ENCODE measurements around the gene KRT40. TPM values are rescaled to one million over a fixed set of nuclear protein-coding genes. Genes with fewer than 3 reads are reported as not detected.
"Not testable (repeated sequence)": the region's sequence is repeated elsewhere in the genome, so short reads cannot be mapped to it uniquely, and the experiment has no call there.

KRT40 gene
- total RNA-seq, 2 donors from 2014 or later, result not detected

DNA sequence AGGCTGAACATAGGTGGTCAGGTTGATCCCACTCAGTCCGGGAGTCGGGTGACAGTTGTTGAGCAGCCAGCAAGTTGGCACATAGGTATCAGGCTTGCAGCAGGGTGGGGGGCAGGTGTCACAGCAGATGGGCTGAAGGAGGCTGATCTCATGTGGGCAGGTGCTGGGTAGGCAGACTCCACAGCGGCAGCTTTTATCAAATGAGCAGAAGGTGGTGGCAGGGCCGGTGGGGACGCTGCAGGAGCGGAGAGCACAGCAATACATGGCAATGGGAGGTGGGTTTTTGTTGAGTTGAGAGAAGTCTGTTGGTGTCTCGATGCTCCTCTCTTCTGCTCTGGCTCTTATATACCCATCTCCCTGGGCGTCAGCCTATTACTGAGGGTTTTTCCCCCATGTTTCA is 24.7 kb upstream of the KRT40 start, which contains the start of gene KRTAP3-1:
KRTAP3-1 (minus strand) TSS at position 318 of the 400 bp plus-strand sequence; CDS start at position 264, 54 bp downstream.
- Histone ChIP-seq H3K27me3 (replicated peaks; ENCODE audit: insufficient read depth) (no peaks in the 10 kb centered on the region), H3K4me1 (ENCODE audit: control insufficient read depth in 1 of 2, low read depth in 2 of 2) (no peaks in the 10 kb centered on the region), H3K4me3 (no peak within 1 kb of the TSS), H3K27ac (no peak within 1 kb of the TSS), H3K36me3 (no peaks in the 10 kb centered on the region), H3K9me3 (no peaks in the 10 kb centered on the region)
- no peak for ATAC-seq (ENCODE audit: insufficient number of reproducible peaks, low FRiP score, low read depth)
- TF ChIP-seq, protein P1, sequence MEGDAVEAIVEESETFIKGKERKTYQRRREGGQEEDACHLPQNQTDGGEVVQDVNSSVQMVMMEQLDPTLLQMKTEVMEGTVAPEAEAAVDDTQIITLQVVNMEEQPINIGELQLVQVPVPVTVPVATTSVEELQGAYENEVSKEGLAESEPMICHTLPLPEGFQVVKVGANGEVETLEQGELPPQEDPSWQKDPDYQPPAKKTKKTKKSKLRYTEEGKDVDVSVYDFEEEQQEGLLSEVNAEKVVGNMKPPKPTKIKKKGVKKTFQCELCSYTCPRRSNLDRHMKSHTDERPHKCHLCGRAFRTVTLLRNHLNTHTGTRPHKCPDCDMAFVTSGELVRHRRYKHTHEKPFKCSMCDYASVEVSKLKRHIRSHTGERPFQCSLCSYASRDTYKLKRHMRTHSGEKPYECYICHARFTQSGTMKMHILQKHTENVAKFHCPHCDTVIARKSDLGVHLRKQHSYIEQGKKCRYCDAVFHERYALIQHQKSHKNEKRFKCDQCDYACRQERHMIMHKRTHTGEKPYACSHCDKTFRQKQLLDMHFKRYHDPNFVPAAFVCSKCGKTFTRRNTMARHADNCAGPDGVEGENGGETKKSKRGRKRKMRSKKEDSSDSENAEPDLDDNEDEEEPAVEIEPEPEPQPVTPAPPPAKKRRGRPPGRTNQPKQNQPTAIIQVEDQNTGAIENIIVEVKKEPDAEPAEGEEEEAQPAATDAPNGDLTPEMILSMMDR (IDR thresholded peaks at IDR 0.05), result no peak
- no peak for DNase-seq (ENCODE audit: low spot score)

DNA sequence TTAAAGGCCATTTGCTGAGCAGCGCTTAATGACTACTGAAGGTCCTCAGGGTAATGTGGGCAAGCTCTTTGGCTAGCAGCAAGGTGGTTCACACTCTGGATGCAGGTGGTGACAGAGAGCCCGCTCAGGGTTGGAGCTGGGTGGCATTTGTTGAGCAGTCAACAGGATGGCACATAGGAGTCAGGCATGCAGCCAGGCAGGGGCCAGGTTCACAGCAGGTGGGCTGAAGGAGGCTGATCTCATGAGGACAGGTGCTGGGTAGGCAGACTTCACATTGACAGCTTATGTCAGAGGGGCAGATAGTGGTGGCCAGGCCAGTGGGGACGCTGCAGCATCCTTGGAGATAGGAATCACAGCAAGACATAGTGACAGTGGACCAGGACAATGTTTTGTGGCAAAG is 20.3 kb upstream of the KRT40 start:
- no peaks in the 10 kb centered on the region for H3K36me3 ChIP-seq
- TF ChIP-seq, protein P1 (IDR thresholded peaks at IDR 0.05), result no peak
- no peak for ATAC-seq (ENCODE audit: insufficient number of reproducible peaks, low FRiP score, low read depth)
- H3K27me3 ChIP-seq (replicated peaks; ENCODE audit: insufficient read depth), result no peaks in the 10 kb centered on the region
- H3K4me1 ChIP-seq (ENCODE audit: control insufficient read depth in 1 of 2, low read depth in 2 of 2), result no peaks in the 10 kb centered on the region
- no peaks in the 10 kb centered on the region for H3K9me3 ChIP-seq
- DNase-seq (ENCODE audit: low spot score), result no peak
- H3K4me3 ChIP-seq, result no peak overlapping the region
- no peak overlapping the region for H3K27ac ChIP-seq

DNA sequence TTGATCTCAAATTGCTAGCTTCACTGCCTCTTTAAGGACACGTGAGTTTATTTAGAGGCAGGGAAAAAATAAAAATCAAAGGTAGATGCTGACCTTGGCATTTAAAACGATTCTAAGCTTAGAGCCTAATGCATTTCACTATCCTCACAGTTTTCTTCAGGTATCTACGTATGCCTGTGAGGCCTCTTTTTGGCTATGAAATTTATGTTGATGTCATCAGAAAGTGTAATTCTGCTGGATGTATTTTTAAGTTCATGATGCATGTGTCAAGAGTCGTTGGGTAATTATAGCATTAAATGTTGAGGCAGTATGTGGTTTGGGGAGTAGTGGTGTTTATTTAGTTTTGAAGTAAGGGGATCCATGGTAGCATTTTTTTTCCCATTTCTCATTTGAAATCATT is 19.8 kb upstream of the KRT40 start:
- H3K9me3 ChIP-seq, result no peaks in the 10 kb centered on the region
- no peak overlapping the region for H3K27ac ChIP-seq
- no peaks in the 10 kb centered on the region for H3K4me1 ChIP-seq (ENCODE audit: control insufficient read depth in 1 of 2, low read depth in 2 of 2)
- H3K36me3 ChIP-seq, result no peaks in the 10 kb centered on the region
- H3K4me3 ChIP-seq, result no peak overlapping the region
- no peaks in the 10 kb centered on the region for H3K27me3 ChIP-seq (replicated peaks; ENCODE audit: insufficient read depth)
- DNase-seq (ENCODE audit: low spot score), result no peak
- TF ChIP-seq, protein P1 (IDR thresholded peaks at IDR 0.05), result no peak
- no peak for ATAC-seq (ENCODE audit: insufficient number of reproducible peaks, low FRiP score, low read depth)

DNA sequence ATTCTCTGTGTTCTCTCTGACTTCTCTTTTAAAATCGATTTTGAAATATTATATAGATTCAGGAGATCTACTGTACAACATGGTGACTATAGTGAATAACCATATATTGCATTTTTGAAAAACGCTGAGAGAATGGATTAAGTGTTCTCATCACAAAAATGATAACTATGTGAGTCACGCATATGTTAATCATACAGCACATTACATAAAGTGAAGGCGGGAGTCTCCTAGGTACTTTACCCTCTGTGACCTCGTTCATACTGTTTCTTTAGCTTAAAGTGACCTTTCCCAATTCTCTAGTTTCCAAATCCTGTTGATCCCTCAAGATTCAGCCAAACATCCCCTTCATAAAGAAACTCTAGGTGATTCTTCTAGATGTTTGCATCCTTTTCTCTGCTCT is 18.7 kb upstream of the KRT40 start:
- Histone ChIP-seq H3K27me3 (replicated peaks; ENCODE audit: insufficient read depth) (no peaks in the 10 kb centered on the region), H3K9me3 (no peaks in the 10 kb centered on the region), H3K4me3 (no peak overlapping the region), H3K36me3 (no peaks in the 10 kb centered on the region), H3K27ac (no peak overlapping the region), H3K4me1 (ENCODE audit: control insufficient read depth in 1 of 2, low read depth in 2 of 2) (no peaks in the 10 kb centered on the region)
- ATAC-seq (ENCODE audit: insufficient number of reproducible peaks, low FRiP score, low read depth) (no peak), DNase-seq (ENCODE audit: low spot score) (no peak)
- TF ChIP-seq, protein P1 (IDR thresholded peaks at IDR 0.05), result no peak

DNA sequence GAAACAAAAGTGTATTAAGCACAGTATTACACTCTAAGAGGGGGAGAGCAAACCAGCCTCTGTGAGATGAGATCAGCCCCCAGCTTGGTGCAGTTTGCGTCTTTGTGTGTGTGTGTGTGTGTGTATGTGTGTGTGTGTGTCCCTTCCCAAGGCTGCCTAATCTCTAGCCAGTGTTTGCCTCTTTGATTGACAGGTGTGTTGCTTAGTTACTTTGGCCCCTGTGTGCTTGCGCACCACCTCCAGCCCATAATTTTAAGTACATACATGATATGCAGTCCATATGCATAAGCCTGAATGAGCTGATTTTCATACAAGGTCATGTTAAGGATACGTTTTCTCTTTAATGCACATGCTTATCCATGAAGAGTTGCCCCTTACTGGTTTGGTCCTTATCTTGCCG is 17.7 kb upstream of the KRT40 start:
- no peak overlapping the region for H3K27ac ChIP-seq
- no peak for DNase-seq (ENCODE audit: low spot score)
- H3K9me3 ChIP-seq, result no peaks in the 10 kb centered on the region
- no peaks in the 10 kb centered on the region for H3K4me1 ChIP-seq (ENCODE audit: control insufficient read depth in 1 of 2, low read depth in 2 of 2)
- H3K27me3 ChIP-seq (replicated peaks; ENCODE audit: insufficient read depth), result no peaks in the 10 kb centered on the region
- TF ChIP-seq, protein P1 (IDR thresholded peaks at IDR 0.05), result no peak
- ATAC-seq (ENCODE audit: insufficient number of reproducible peaks, low FRiP score, low read depth), result no peak
- H3K36me3 ChIP-seq, result no peaks in the 10 kb centered on the region
- H3K4me3 ChIP-seq, result no peak overlapping the region

DNA sequence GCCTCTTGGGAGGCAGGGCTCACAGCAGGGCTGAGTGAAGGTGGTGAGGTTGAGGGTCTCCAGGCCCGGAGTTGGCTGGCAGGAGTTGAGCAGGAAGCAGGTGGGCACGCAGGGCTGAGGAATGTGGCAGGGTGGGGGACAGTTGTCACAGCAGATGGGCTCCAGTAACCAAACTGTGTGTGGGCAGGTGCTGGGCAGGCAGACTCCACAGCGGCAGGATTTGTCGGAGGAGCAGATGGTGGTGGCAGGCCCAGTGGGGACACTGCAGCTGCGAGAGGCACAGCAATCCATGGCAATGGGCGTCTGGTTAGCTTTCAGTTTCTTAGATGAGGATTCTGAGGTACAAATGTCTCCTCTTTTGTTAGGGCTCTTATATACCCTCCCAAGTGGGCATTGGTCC is 15.4 kb upstream of the KRT40 start, which contains the start of gene KRTAP3-2:
KRTAP3-2 (minus strand) TSS at position 344 of the 400 bp plus-strand sequence; CDS start at position 291, 53 bp downstream.
- not testable (repeated sequence) for H3K27ac ChIP-seq; DNase-seq (ENCODE audit: low spot score); H3K4me3 ChIP-seq; H3K4me1 ChIP-seq (ENCODE audit: control insufficient read depth in 1 of 2, low read depth in 2 of 2); H3K9me3 ChIP-seq; H3K36me3 ChIP-seq; ATAC-seq (ENCODE audit: insufficient number of reproducible peaks, low FRiP score, low read depth); H3K27me3 ChIP-seq (replicated peaks; ENCODE audit: insufficient read depth)

Measured in thoracic aorta (tissue), 2 donors.